Liver (tissue), 9 donors: ENCODE results near the gene AP3M1. TPM values are rescaled to one million over a fixed set of nuclear protein-coding genes. Genes with fewer than 3 reads are reported as not detected.

Experiments
- DNase-seq: peaks from one replicate; pipeline ENCODE4 v3.0.0-alpha.2; 2017; ENCODE audit warnings: low spot score
- H3K27ac ChIP-seq, 2 donors: one replicate each; pipeline ENCODE4 v1.7.0; 2013; ENCODE audit warnings: inconsistent platforms in 2 of 2, low read length in 2 of 2, control low read depth in 1 of 2, low read depth in 1 of 2, mild to moderate bottlenecking in 1 of 2
- H3K27me3 ChIP-seq, 4 donors: one replicate each; pipeline versions ENCODE4 v1.6.1 to v1.7.0; 2013; ENCODE audit warnings: low read length in 3 of 4, inconsistent platforms in 1 of 4, mild to moderate bottlenecking in 1 of 4, moderate library complexity in 1 of 4; ENCODE audit not compliant: control insufficient read depth in 4 of 4, insufficient read depth in 4 of 4
- H3K36me3 ChIP-seq, 4 donors: one replicate each; pipeline versions ENCODE4 v1.6.1 to v1.7.0; 2013; ENCODE audit warnings: low read length in 3 of 4, mild to moderate bottlenecking in 3 of 4, low read depth in 1 of 4, moderate library complexity in 1 of 4; ENCODE audit not compliant: control insufficient read depth in 4 of 4, insufficient read depth in 3 of 4
- H3K4me1 ChIP-seq, 4 donors: one replicate each; pipeline versions ENCODE4 v1.6.1 to v1.7.0; 2013; ENCODE audit warnings: low read length in 3 of 4, mild to moderate bottlenecking in 3 of 4, moderate library complexity in 1 of 4; ENCODE audit not compliant: control insufficient read depth in 4 of 4, insufficient read depth in 4 of 4
- H3K4me3 ChIP-seq, 3 donors: one replicate each; pipeline versions ENCODE4 v1.6.1 to v1.7.0; 2013; ENCODE audit warnings: low read length in 3 of 3, control low read depth in 1 of 3, low read depth in 1 of 3, mild to moderate bottlenecking in 1 of 3
- H3K9ac ChIP-seq, 2 donors: one replicate each; pipeline ENCODE4 v1.7.0; 2013; ENCODE audit warnings: low read length in 2 of 2, mild to moderate bottlenecking in 2 of 2, moderate library complexity in 2 of 2, control low read depth in 1 of 2, low read depth in 1 of 2
- H3K9me3 ChIP-seq, 4 donors: one replicate each; pipeline versions ENCODE4 v1.6.1 to v1.7.0; 2013; ENCODE audit warnings: low read length in 3 of 4; ENCODE audit not compliant: control insufficient read depth in 4 of 4
- ATF3 ChIP-seq: IDR thresholded peaks from 2 replicates; pipeline ENCODE4 v1.6.1; 2016; ENCODE audit warnings: antibody characterized with exemption
- CTCF ChIP-seq: fragments of 150-350 bp; IDR thresholded peaks from 2 replicates; pipeline ENCODE4 v1.5.1; 2017; ENCODE audit warnings: improper control_type of control experiment, low read depth, low read length; ENCODE audit not compliant: missing input control
- EGR1 ChIP-seq, 2 donors: IDR thresholded peaks; 2 replicates each; pipeline ENCODE4 v1.6.1; 2016 to 2018; ENCODE audit warnings: antibody characterized with exemption in 2 of 2, low read depth in 2 of 2
- FOXA1 ChIP-seq: IDR thresholded peaks from 2 replicates; pipeline ENCODE4 v1.6.1; 2016; ENCODE audit warnings: antibody characterized with exemption
- FOXA2 ChIP-seq: IDR thresholded peaks from 2 replicates; pipeline ENCODE4 v1.6.1; 2016; ENCODE audit warnings: antibody characterized with exemption
- GABPA ChIP-seq, 2 donors: IDR thresholded peaks in 1 of 2; conservative IDR thresholded peaks in 1 of 2; 2 replicates each; pipeline ENCODE4 v1.6.1; 2016; ENCODE audit warnings: antibody characterized with exemption in 2 of 2, mild to moderate bottlenecking in 1 of 2, moderate library complexity in 1 of 2
- HNF4A ChIP-seq, 2 donors: conservative IDR thresholded peaks; 2 replicates each; pipeline ENCODE4 v1.6.1; 2016; ENCODE audit warnings: antibody characterized with exemption in 2 of 2, mild to moderate bottlenecking in 2 of 2
- HNF4G ChIP-seq: IDR thresholded peaks from 2 replicates; pipeline ENCODE4 v1.6.1; 2016; ENCODE audit warnings: antibody characterized with exemption
- JUND ChIP-seq, 2 donors: IDR thresholded peaks; 2 replicates each; pipeline ENCODE4 v1.6.1; 2016; ENCODE audit warnings: antibody characterized with exemption in 2 of 2
- MAX ChIP-seq: IDR thresholded peaks from 2 replicates; pipeline ENCODE4 v1.6.1; 2016; ENCODE audit warnings: antibody characterized with exemption
- NR2F2 ChIP-seq: IDR thresholded peaks from 2 replicates; pipeline ENCODE4 v1.6.1; 2016; ENCODE audit warnings: antibody characterized with exemption
- RAD21 ChIP-seq, 2 donors: IDR thresholded peaks; 2 replicates each; pipeline ENCODE4 v1.6.1; 2016; ENCODE audit warnings: antibody characterized with exemption in 2 of 2, mild to moderate bottlenecking in 2 of 2
- RXRA ChIP-seq, 2 donors: IDR thresholded peaks; 2 replicates each; pipeline ENCODE4 v1.6.1; 2017 to 2018; ENCODE audit warnings: antibody characterized with exemption in 2 of 2, mild to moderate bottlenecking in 1 of 2
- SP1 ChIP-seq: IDR thresholded peaks from 2 replicates; pipeline ENCODE4 v1.6.1; 2018; ENCODE audit warnings: antibody characterized with exemption, mild to moderate bottlenecking
- YY1 ChIP-seq: IDR thresholded peaks from 2 replicates; pipeline ENCODE4 v1.6.1; 2016; ENCODE audit warnings: antibody characterized with exemption, mild to moderate bottlenecking
- WGBS: extraction: QIAGEN DNeasy Blood & Tissue Kit; methylation state at CpG from one replicate; pipeline ENCODE4 v1.1.7; 2013; 5-methylcytosine and 5-hydroxymethylcytosine counted together
- polyA plus RNA-seq, 2 donors: library from polyadenylated mRNA; stranded (reverse) in 1 of 2; unstranded in 1 of 2; fragments of 200-250 nt in 1 of 2; fragments of >200 nt in 1 of 2; fragmentation: Nextera tagmentation in 1 of 2; extraction: Ambion mirVana in 1 of 2; gene quantifications; one replicate each; pipeline versions ENCODE4 v1.2.1 to v1.2.3, GENCODE V29; 2013 to 2015
- total RNA-seq, 2 donors: library from RNA; depleted of rRNA; stranded (reverse); fragments of >200 nt; gene quantifications; one replicate each; pipeline ENCODE4 v1.2.3, GENCODE V29; 2014
- TF ChIP-seq, protein P1 (sequence below): IDR thresholded peaks from 2 replicates; pipeline ENCODE4 v1.6.1; 2016; ENCODE audit warnings: antibody characterized with exemption
- donor health status: healthy.
- donor health status: healthy.
- donor health status: healthy.
- donor health status: healthy.
- donor health status: healthy.

Gene AP3M1
- total and polyA plus RNA-seq, 4 donors: 7.5 to 24.8 (median 16.6) TPM

GRCh38 chr10:74111799-74112198 is 38.8 kb downstream of the AP3M1 start:
- Histone ChIP-seq H3K36me3 (peaks cover 5 to 63% (median 41%) of the 10 kb centered on the region in 4 donors), H3K9ac (no peak overlapping the region), H3K27ac (no peak overlapping the region), H3K9me3 (no peaks in the 10 kb centered on the region), H3K27me3 (no peaks in the 10 kb centered on the region), H3K4me1 (no peaks in the 10 kb centered on the region), H3K4me3 (no peak overlapping the region)
- WGBS: 98% methylated on average over 14 of the region's 14 CpGs
- DNase-seq: no peak
- TF ChIP-seq RXRA (IDR thresholded peaks at IDR 0.05): no peak
- no peak for TF ChIP-seq ATF3
- TF ChIP-seq YY1: no peak
- no peak for TF ChIP-seq JUND (IDR thresholded peaks at IDR 0.05)
- TF ChIP-seq HNF4G: no peak
- TF ChIP-seq RAD21 (IDR thresholded peaks at IDR 0.05): no peak
- TF ChIP-seq CTCF: no peak
- TF ChIP-seq, protein P1, sequence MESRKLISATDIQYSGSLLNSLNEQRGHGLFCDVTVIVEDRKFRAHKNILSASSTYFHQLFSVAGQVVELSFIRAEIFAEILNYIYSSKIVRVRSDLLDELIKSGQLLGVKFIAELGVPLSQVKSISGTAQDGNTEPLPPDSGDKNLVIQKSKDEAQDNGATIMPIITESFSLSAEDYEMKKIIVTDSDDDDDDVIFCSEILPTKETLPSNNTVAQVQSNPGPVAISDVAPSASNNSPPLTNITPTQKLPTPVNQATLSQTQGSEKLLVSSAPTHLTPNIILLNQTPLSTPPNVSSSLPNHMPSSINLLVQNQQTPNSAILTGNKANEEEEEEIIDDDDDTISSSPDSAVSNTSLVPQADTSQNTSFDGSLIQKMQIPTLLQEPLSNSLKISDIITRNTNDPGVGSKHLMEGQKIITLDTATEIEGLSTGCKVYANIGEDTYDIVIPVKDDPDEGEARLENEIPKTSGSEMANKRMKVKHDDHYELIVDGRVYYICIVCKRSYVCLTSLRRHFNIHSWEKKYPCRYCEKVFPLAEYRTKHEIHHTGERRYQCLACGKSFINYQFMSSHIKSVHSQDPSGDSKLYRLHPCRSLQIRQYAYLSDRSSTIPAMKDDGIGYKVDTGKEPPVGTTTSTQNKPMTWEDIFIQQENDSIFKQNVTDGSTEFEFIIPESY: no peak
- TF ChIP-seq GABPA (IDR thresholded peaks at IDR 0.05 in 1 of 2, conservative IDR thresholded peaks at IDR 0.05 in 1 of 2): no peak
- no peak for TF ChIP-seq MAX
- no peak for TF ChIP-seq FOXA2
- no peak for TF ChIP-seq EGR1 (IDR thresholded peaks at IDR 0.05; ENCODE audit: low read depth in 2 of 2)
- no peak for TF ChIP-seq NR2F2

DNA sequence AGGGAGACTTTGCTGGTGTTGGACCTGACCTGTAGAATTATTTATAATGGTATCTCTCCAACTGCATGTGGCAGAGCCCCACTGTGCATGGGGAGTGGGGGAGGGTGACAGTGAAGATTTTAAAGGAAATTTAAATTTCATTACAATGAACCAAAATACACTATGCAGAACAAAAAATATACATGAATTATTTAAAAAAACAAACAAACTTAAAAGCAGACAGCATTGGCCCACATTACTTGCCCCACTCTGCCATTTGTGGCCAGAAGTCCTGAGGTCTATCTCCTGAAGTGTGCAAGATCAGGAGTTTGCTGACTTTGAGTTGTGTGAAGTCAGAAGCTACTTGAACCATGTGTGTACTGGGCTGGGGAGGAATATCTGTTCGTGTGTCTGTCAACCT is 40.5 kb downstream of the AP3M1 start:
- Histone ChIP-seq H3K36me3 (peaks cover 5 to 71% (median 47%) of the 10 kb centered on the region in 4 donors), H3K9me3 (no peaks in the 10 kb centered on the region), H3K27me3 (no peaks in the 10 kb centered on the region), H3K4me1 (no peaks in the 10 kb centered on the region), H3K9ac (no peak overlapping the region), H3K27ac (no peak overlapping the region), H3K4me3 (no peak overlapping the region)
- TF ChIP-seq EGR1 (IDR thresholded peaks at IDR 0.05; ENCODE audit: low read depth in 2 of 2) (no peak), HNF4A (conservative IDR thresholded peaks at IDR 0.05) (no peak)
- 86% methylated on average over 1 of the region's 1 CpG for WGBS
- no peak for DNase-seq

DNA sequence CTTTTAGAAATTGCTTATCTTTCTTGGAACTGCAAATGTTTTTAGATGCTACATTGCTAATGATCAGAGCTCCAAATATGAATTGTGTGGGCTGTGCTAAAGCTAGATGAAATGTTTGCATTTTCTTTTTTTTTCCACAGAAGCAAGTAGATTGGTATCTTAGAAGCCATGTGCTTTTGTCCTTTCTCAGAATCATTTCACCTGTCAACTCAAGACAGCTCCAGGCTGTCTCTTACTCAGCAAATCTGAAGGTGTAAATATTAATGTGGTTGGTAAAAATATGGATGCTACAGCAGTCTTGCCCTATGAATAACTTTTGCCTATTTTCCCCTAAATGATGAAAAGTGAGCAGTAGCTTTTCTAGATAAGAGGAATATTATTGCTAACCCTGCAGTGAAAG is 41.2 kb downstream of the AP3M1 start:
- Histone ChIP-seq H3K9ac (no peak overlapping the region), H3K36me3 (peaks cover 5 to 71% (median 47%) of the 10 kb centered on the region in 4 donors), H3K9me3 (no peaks in the 10 kb centered on the region), H3K27ac (no peak overlapping the region), H3K4me3 (no peak overlapping the region), H3K27me3 (no peaks in the 10 kb centered on the region), H3K4me1 (no peaks in the 10 kb centered on the region)
- DNase-seq: no peak
- TF ChIP-seq CTCF (no peak), HNF4A (conservative IDR thresholded peaks at IDR 0.05) (no peak), YY1 (no peak), HNF4G (no peak), EGR1 (IDR thresholded peaks at IDR 0.05; ENCODE audit: low read depth in 2 of 2) (no peak), ATF3 (no peak), RXRA (IDR thresholded peaks at IDR 0.05) (no peak), MAX (no peak), FOXA1 (no peak), GABPA (IDR thresholded peaks at IDR 0.05 in 1 of 2, conservative IDR thresholded peaks at IDR 0.05 in 1 of 2) (no peak), JUND (IDR thresholded peaks at IDR 0.05) (no peak), SP1 (no peak)
